IPS DF 4.7 (cell line): ENCODE data around the gene BTG4.

Source experiments
- DNase-seq: peaks from one replicate; pipeline ENCODE4 v3.0.0-alpha.2; 2013; ENCODE audit warnings: low spot score; ENCODE audit errors: extremely low read depth

Gene BTG4

GRCh38 chr11:111494040-111494439, 18.1 kb downstream of the BTG4 start:
- no peak for DNase-seq

- no peak for DNase-seq
These were observed 21.7 kb downstream of the BTG4 start for GRCh38 chr11:111490496-111490895.

GRCh38 chr11:111483431-111483830, 28.8 kb downstream of the BTG4 start:
- DNase-seq: no peak

- DNase-seq: no peak
These were observed 32.5 kb downstream of the BTG4 start for GRCh38 chr11:111479666-111480065.

- no peak for DNase-seq
These were observed 34.3 kb downstream of the BTG4 start for GRCh38 chr11:111477898-111478297.

GRCh38 chr11:111476956-111477355, 35.2 kb downstream of the BTG4 start:
- DNase-seq: no peak

GRCh38 chr11:111476366-111476765, 35.8 kb downstream of the BTG4 start:
- no peak for DNase-seq

- no peak for DNase-seq
These were observed 37.8 kb downstream of the BTG4 start for GRCh38 chr11:111474432-111474831.

- DNase-seq: no peak
These were observed 40.0 kb downstream of the BTG4 start for GRCh38 chr11:111472228-111472627.

- DNase-seq: no peak
These were observed 43.0 kb downstream of the BTG4 start for GRCh38 chr11:111469200-111469599.

GRCh38 chr11:111466615-111467014, 45.6 kb downstream of the BTG4 start:
- no peak for DNase-seq

- DNase-seq: no peak
These were observed 46.8 kb downstream of the BTG4 start for GRCh38 chr11:111465400-111465799.

GRCh38 chr11:111463276-111463675, 48.9 kb downstream of the BTG4 start:
- DNase-seq: no peak

- no peak for DNase-seq
These were observed 49.9 kb downstream of the BTG4 start for GRCh38 chr11:111462329-111462728.

- DNase-seq: no peak
These were observed 50.5 kb downstream of the BTG4 start for GRCh38 chr11:111461460-111462235.

GRCh38 chr11:111460856-111461255, 51.3 kb downstream of the BTG4 start:
- DNase-seq: no peak

- DNase-seq: no peak
These were observed 51.8 kb downstream of the BTG4 start for GRCh38 chr11:111460340-111460739.

GRCh38 chr11:111459506-111460270, 52.5 kb downstream of the BTG4 start:
- no peak for DNase-seq

GRCh38 chr11:111457731-111458368, 54.3 kb downstream of the BTG4 start:
- no peak for DNase-seq

GRCh38 chr11:111456859-111457730, 55.1 kb downstream of the BTG4 start:
- no peak for DNase-seq
